NCI-H187 treated with DMSO at 0.1 percent for 48 hours (cell line): ENCODE measurements around the gene KPNA2.
"Not testable (repeated sequence)": the region's sequence is repeated elsewhere in the genome, so short reads cannot be mapped to it uniquely, and the experiment has no call there.

ENCODE experiments used
- DNase-seq: peaks from one replicate; lab custom pipeline; 2025; lab: John Stamatoyannopoulos, UW

Gene KPNA2

GRCh38 chr17:68035523-68036303 is at the start of gene KPNA2:
KPNA2 (plus strand) TSS chr17:68035735; CDS start chr17:68037133, 1,398 bp downstream.
- peak; percentile 92 for DNase-seq

DNA sequence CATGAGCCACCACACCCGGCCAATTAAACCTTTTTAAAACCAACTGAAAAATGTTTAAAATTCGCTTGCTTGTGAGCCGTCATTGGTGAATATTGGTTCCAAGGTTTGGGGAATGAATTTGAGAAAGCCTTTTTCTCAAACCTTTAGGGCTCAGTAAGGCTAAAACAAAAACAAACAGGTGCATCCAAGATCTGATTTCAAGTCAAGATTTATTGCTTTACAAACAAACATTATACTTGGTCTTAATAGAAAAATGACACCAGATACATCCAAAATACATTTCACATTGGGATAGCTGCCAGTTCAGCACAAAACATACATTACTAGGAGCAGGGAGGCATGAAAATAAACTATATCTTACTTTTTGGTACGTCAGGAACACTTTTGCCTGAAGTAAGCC is 44.6 kb upstream of the KPNA2 start:
- DNase-seq, result no peak

GRCh38 chr17:67992548-67993152 is 42.9 kb upstream of the KPNA2 start:
- no peak for DNase-seq

DNA sequence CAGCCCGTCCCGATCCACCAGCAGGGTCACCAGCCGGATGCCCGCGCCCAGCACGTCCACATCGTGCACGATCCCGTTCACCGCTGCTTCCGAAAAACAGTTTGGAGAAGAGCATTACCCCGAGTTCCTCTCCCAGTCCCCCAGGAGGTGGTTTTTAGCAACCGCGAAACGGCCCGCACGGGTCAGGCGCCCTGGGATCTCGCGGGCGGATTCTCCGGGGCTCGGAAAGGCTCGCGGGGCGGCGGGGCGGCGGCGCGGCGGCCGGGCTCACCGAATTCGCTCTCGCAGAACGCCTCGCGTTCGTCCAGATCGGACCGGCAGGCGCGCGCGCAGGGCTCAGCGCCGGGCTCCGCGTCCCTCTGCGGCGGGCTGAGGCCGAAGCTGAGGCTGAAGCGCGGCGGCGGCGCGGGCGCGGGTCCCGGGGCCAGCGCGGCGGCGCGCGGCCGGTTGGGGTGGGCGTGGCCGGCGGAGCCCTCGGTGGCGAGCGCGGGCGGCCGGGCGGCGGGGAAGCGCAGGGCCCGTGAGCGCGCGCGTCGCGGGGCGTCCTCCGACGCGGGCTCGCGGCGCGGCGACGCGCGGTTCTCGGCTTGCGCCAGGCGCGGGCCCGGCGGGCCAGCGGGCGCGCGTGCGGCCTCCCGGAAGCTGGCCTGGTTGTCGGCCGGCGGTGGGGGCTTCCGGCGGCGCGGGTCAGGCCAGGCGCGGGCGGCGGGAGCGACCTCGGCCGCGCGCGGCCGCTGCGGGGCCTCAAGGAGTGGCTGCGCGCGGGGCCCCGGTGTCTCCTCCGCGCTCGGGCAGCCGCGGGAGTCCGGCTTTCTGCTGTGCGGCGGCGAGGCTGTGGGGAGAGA is 42.2 kb upstream of the KPNA2 start:
- no peak for DNase-seq

DNA sequence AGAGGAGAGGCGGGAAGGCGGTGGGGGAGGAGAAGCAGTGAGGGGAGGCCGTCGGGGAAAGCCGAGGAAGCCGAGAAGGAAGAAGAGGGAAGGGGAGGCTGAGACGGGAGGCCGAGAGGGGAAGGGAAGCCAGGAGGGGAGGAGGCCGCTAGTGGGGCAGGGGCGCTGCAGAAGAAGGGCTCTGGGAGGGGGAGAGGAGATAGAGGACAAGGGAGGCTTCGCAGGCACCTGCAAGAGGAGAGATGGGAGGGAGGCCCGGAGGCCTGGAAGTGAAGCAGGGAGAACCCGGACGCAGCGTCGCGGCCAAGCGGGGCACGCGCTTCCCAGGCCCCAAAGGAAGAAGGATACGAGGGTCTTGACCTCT is 41.6 kb upstream of the KPNA2 start:
- DNase-seq, result no peak

GRCh38 chr17:67994817-67995569 is 40.5 kb upstream of the KPNA2 start:
- DNase-seq, result no peak

GRCh38 chr17:67995570-67996263 is 39.8 kb upstream of the KPNA2 start:
- DNase-seq, result no peak

GRCh38 chr17:67996301-67997171 is 39.0 kb upstream of the KPNA2 start, which contains the start of gene C17orf58:
C17orf58 (minus strand) TSS chr17:67996469; CDS start chr17:67996198, 271 bp downstream.
- not testable (repeated sequence) for DNase-seq

DNA sequence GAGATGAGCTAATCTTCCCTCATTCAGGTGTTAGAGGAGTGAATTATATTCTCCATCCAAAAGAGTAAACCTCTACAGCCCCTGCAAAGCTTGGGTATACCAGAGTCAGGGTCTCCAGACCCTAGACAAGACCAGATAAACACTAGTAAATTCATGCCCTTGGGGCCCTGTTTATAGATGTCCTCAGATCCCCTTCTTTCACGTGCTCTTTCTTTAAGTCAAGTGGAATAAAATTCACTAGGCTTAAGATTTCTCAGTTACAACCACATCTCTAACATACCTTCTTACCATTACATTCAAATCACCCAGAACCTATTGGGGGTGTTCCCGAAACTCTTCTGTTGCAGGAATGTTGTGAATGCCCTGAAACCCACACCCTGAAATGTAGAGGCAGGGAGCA is 37.1 kb upstream of the KPNA2 start:
- DNase-seq, result no peak

DNA sequence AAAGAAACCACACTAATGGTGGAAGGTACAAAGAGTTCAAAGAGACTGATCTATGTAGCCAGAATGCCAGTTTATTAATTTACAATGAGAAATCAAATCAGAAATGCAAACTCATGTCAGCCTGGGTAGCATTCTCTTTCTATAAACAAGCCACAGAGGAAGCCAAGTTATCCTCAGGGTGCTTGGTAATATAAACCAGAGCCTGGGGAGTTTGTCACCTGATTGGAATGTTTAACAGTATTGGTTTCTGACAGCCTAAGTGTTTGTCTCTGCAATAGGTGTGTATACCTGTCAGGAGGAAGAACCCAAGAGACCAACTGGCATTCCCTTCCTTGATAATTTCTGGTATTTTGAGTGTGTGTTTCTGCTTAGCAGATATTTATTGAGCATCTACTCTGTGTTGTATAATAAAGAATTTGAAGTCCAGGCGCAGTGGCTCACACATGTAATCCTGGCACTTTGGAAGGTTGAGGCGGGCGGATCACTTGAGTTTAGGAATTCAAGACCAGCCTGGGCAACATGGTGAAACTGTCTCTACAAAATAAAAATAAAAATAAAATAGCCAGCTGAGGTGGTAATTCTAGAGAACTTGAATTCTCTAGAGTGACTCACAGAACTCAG is 36.1 kb upstream of the KPNA2 start:
- DNase-seq, result no peak

DNA sequence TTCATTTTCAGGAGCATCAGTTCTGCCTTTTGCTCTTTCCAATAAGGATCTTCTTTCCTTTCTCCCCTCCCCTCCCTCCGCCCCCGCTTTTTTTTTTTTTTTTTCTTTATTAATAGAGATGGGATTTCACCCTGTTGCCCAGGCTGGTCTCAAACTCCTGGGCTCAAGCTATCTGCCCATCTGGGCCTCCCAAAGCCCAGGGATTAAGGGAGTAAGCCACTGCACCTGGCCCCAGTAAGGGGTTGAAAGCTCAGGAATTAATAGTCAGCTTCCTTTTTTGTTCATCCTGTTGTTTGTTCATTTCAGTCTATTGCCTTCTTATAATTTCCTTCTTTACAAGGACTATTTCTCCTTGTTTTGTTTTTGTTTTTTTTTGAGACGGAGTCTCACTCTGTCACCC is 31.3 kb upstream of the KPNA2 start:
- DNase-seq, result no peak

- DNase-seq, result no peak
Measured at GRCh38 chr17:68006797-68007196, 28.7 kb upstream of the KPNA2 start.

DNA sequence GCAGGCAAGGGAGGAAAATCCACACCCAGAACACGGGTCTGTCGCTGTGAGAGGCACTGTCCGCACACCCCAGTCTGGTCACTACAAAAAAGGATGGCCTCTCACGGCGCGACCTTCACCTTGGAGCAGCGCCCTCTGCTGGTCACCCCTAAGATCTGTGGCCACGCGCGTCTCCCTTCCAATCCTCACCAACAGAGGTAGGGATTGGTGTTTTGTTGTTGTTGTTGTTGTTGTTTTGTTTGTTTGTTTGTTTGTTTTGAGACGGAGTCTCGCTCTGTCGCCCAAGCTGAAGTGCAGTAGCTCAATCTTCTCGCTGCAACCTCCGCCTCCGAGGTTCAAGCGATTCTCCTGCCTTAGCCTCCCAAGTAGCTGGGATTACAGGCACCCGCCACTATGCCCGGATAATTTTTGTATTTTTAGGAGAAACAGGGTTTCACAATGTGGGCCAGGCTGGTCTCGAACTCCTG is 24.3 kb upstream of the KPNA2 start:
- no peak for DNase-seq

DNA sequence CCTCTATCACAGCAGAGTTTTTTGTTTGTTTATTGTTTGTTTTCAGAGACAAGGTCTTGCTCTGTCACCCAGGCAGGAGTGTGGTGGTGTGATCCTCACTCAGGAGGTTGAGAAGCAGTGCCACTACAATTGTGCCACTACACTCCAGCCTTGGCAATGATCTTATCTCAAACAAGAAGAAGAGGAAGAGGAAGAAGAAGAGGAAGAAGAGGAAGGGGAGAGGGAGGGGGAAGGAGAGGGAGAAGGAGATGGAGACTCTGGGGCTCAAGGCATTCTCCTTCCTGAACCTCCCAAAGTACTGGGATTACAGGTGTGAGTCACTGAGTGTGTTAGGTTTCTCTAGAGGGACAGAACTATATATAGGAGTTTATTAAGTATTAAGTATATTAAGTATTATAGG is 22.1 kb upstream of the KPNA2 start:
- DNase-seq, result no peak

GRCh38 chr17:68015081-68015723 is 20.3 kb upstream of the KPNA2 start:
- DNase-seq, result no peak

DNA sequence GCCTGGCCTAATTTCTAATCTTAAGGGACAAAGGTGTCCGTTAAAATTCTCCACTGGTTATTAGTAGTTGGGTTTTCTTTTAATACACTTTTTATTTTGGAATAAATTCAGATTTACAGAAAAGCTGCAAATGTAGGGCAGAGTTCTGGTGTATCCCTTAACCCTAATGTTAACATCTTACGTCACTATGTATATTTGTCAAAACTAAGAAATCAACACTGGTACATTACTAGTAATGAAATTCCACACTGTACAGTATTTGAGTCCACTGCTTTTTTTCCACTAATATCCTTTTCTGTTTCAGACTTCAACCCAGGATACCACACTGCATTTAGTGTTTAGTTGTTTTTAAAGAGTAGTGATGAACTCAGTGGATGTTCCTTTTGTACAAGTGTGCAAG is 18.7 kb upstream of the KPNA2 start:
- DNase-seq, result no peak

GRCh38 chr17:68018493-68018892 is 17.0 kb upstream of the KPNA2 start:
- DNase-seq, result not testable (repeated sequence)

DNA sequence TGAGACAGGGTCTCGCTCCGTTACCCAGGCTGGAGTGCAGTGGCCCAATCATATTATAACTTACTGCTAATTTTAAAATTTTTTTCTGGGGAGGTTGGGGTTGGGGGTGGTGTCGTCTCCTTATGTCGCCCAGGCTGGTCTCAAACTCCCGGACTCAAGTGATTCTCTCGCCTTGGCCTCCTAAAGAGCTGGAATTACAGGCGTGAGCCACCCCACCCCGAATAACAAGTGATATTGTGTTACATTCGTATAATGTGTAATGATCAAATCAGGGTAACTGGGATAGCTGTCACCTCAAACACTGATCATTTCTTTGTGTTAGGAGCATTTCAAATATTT is 16.2 kb upstream of the KPNA2 start:
- DNase-seq, result no peak

DNA sequence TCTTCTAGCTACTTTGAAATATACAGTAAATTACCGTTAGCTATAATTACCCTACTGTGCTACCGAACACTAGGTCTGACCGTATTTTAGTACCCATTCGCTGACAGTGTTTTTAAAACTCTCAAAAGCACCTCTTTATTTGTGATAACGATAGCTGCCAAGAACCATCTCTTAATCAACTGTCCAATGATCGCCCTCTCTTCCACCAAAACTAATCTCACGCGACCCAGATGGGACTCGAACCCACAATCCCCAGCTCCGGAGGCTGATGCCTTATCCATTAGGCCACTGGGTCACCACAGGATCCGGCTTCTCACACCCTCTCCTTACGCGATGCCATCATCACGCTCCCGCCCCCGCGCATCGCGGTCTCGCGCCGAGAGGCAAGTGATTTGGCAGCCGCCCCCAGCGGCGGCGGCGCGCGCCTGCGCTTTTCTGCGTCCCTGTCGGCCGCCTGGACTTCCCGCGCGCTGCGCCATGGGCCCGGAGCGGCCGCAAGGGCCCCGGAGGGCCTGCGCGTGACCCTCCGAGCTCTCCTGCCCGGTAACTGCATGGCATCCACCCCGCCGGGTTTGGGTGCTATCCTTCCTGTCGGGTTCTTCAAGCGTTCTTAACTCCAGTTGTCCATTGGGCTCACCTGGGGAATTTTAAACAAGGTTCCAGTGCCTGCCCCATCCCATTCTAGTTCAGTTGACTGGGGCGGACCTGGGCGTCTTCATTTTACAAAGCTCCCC is 15.7 kb upstream of the KPNA2 start:
- peak; percentile 64 for DNase-seq
